ENCODE measurements around the gene S100A5.
"Not testable (repeated sequence)": the region's sequence is repeated elsewhere in the genome, so short reads cannot be mapped to it uniquely, and the experiment has no call there.

DNA sequence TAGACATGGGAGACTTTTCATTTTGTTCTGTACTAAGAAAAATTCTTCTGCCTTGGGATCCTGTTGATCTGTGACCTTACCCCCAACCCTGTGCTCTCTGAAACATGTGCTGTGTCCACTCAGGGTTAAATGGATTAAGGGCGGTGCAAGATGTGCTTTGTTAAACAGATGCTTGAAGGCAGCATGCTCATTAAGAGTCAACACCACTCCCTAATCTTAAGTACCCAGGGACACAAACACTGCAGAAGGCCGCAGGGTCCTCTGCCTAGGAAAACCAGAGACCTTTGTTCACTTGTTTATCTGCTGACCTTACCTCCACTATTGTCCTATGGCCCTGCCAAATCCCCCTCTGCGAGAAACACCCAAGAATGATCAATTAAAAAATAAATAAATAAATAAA lies 42.8 kb upstream of the S100A5 start:
- TF ChIP-seq, protein P1, sequence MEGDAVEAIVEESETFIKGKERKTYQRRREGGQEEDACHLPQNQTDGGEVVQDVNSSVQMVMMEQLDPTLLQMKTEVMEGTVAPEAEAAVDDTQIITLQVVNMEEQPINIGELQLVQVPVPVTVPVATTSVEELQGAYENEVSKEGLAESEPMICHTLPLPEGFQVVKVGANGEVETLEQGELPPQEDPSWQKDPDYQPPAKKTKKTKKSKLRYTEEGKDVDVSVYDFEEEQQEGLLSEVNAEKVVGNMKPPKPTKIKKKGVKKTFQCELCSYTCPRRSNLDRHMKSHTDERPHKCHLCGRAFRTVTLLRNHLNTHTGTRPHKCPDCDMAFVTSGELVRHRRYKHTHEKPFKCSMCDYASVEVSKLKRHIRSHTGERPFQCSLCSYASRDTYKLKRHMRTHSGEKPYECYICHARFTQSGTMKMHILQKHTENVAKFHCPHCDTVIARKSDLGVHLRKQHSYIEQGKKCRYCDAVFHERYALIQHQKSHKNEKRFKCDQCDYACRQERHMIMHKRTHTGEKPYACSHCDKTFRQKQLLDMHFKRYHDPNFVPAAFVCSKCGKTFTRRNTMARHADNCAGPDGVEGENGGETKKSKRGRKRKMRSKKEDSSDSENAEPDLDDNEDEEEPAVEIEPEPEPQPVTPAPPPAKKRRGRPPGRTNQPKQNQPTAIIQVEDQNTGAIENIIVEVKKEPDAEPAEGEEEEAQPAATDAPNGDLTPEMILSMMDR (conservative IDR thresholded peaks at IDR 0.05; ENCODE audit: low read length): not testable (repeated sequence)
- not testable (repeated sequence) for TF ChIP-seq EZH2phosphoT487 (IDR thresholded peaks at IDR 0.05; ENCODE audit: borderline replicate concordance, low read depth, low read length)
